Spleen (tissue), 11 donors: ENCODE measurements around the gene LSM2. TPM values are rescaled to one million over a fixed set of nuclear protein-coding genes. Genes with fewer than 3 reads are reported as not detected.
"Not testable (repeated sequence)": the region's sequence is repeated elsewhere in the genome, so short reads cannot be mapped to it uniquely, and the experiment has no call there.

Experiments
- DNase-seq: peaks from one replicate; pipeline ENCODE4 v3.0.0-alpha.2; 2020
- H3K27ac ChIP-seq, 8 donors: fragments of 200-600 bp; sonication (generic) in 7 of 8; 1 replicate in 4 of 8; 2 replicates in 4 of 8; pipeline versions ENCODE4 v1.5.0 to v1.8.0; 2016 to 2021; ENCODE audit warnings: inconsistent platforms in 4 of 8, mild to moderate bottlenecking in 4 of 8, moderate library complexity in 1 of 8
- H3K27me3 ChIP-seq, 7 donors: fragments of 200-600 bp; sonication (generic) in 6 of 7; replicated peaks in 1 of 7; 1 replicate in 4 of 7; 2 replicates in 3 of 7; pipeline versions ENCODE4 v1.5.0 to v1.8.0; 2016 to 2021; ENCODE audit warnings: inconsistent platforms in 3 of 7, mild to moderate bottlenecking in 1 of 7
- H3K36me3 ChIP-seq, 6 donors: fragments of 200-600 bp; sonication (generic) in 5 of 6; 1 replicate in 4 of 6; 2 replicates in 2 of 6; pipeline versions ENCODE4 v1.5.0 to v1.8.0; 2016 to 2021; ENCODE audit warnings: inconsistent platforms in 2 of 6
- H3K4me1 ChIP-seq, 6 donors: fragments of 200-600 bp; sonication (generic) in 5 of 6; 1 replicate in 3 of 6; 2 replicates in 3 of 6; pipeline versions ENCODE4 v1.5.0 to v1.8.0; 2016 to 2021; ENCODE audit warnings: inconsistent platforms in 3 of 6
- H3K4me3 ChIP-seq, 8 donors: fragments of 200-600 bp; sonication (generic) in 7 of 8; 1 replicate in 4 of 8; 2 replicates in 4 of 8; pipeline versions ENCODE4 v1.5.0 to v1.8.0; 2016 to 2021; ENCODE audit warnings: inconsistent platforms in 4 of 8, mild to moderate bottlenecking in 4 of 8, moderate library complexity in 2 of 8
- H3K9me3 ChIP-seq, 8 donors: fragments of 200-600 bp; sonication (generic) in 7 of 8; 1 replicate in 4 of 8; 2 replicates in 4 of 8; pipeline versions ENCODE4 v1.5.0 to v1.8.0; 2016 to 2021; ENCODE audit warnings: inconsistent platforms in 4 of 8
- POLR2A ChIP-seq, 3 donors: fragments of 450-650 bp; IDR thresholded peaks; one replicate each; pipeline ENCODE4 v1.5.1; 2017; ENCODE audit warnings: antibody characterized with exemption in 3 of 3, mild to moderate bottlenecking in 1 of 3
- POLR2AphosphoS5 ChIP-seq, 3 donors: sonication (generic); formaldehyde crosslinking; IDR thresholded peaks; one replicate each; pipeline ENCODE4 v1.5.1; 2017; ENCODE audit warnings: antibody characterized with exemption in 3 of 3
- WGBS, 5 donors: extraction: QIAGEN DNeasy Blood & Tissue Kit in 3 of 5; methylation state at CpG; one replicate each; pipeline versions ENCODE4 v1.1.5 to v1.1.7; 2013 to 2018; 5-methylcytosine and 5-hydroxymethylcytosine counted together
- intact Hi-C: fragments of 100-400 bp; cut with DNase I; formaldehyde crosslinking; loops from one replicate; pipeline ENCODE4 v1.15.0; 2023; ENCODE audit warnings: low total_unique reads
- polyA plus RNA-seq, 3 donors: library from polyadenylated mRNA; stranded (reverse); fragments of 200-250 nt; gene quantifications; one replicate each; pipeline ENCODE4 v1.2.1, GENCODE V29; 2013
- total RNA-seq, 7 donors: library from RNA; depleted of rRNA in 3 of 7; stranded (reverse); fragments of >200 nt in 3 of 7; fragmentation: NEBNext Ultra II Directional in 4 of 7; extraction: Animal tissue kit (Norgen Biotek cat#: 25700) in 4 of 7; gene quantifications; one replicate each; pipeline versions ENCODE4 v1.1.0 to v1.2.1, GENCODE V29; 2016 to 2021
- TF ChIP-seq, protein P1 (sequence below), 11 experiments: fragments of 200-600 bp in 7 of 11; fragments of 450-650 bp in 4 of 11; sonication (generic) in 4 of 11; IDR thresholded peaks in 8 of 11; conservative IDR thresholded peaks in 3 of 11; 1 replicate in 7 of 11; 2 replicates in 4 of 11; pipeline versions ENCODE4 v1.4.0 to v1.8.0; 2016 to 2021; ENCODE audit warnings: antibody characterized with exemption in 11 of 11, inconsistent platforms in 4 of 11, mild to moderate bottlenecking in 1 of 11
- donor health status: healthy with polysubstance abuse.
- donor health status: DM: no; HTN: no; CAD: no; lungs with moderate emphysema.
- donor health status: DM: no; HTN: no; CAD: no.
- donor health status: Bipolar disorder and iron deficiency.
- donor health status: healthy.
- donor health status: DM: no; HTN: no; CAD: no.
- donor health status: DM: yes; HTN: yes; CAD: no.

LSM2 gene
- total and polyA plus RNA-seq, 10 donors = 35.9 to 98.9 (median 51.6) TPM

DNA sequence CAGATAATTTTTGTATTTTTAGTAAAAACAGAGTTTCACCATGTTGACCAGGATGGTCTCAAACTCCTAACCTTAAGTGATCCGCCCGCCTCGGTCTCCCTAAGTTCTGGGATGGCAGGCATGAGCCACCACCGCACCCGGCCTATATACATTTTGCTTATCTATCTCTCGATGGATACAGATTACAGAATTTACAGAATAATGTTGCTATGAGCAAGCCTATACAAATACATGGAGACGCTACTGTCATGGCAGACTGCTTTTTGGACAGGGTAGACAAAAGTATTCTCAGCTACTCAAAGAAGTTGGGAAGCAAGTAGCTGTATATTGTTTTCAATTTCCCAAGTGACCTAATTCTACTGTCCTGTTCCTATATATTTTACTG lies 6.7 kb upstream of the LSM2 start:
- Histone ChIP-seq H3K27me3 (no peaks in the 10 kb centered on the region), H3K27ac (peak overlapping the region in 7 of 8 donors; percentile 94 to 98 (median 96)), H3K9me3 (no peaks in the 10 kb centered on the region), H3K4me3 (peak overlapping the region in 2 of 8 donors; percentile 70 to 87), H3K36me3 (peaks cover 0 to 20% (median 2%) of the 10 kb centered on the region in 6 donors), H3K4me1 (peaks cover 15 to 42% (median 28%) of the 10 kb centered on the region in 6 donors)
- 95 to 99% (median 97%) methylated on average over 7 of the region's 7 CpGs for WGBS, 5 donors
- TF ChIP-seq POLR2AphosphoS5 (IDR thresholded peaks at IDR 0.05) = no peak
- TF ChIP-seq, protein P1, sequence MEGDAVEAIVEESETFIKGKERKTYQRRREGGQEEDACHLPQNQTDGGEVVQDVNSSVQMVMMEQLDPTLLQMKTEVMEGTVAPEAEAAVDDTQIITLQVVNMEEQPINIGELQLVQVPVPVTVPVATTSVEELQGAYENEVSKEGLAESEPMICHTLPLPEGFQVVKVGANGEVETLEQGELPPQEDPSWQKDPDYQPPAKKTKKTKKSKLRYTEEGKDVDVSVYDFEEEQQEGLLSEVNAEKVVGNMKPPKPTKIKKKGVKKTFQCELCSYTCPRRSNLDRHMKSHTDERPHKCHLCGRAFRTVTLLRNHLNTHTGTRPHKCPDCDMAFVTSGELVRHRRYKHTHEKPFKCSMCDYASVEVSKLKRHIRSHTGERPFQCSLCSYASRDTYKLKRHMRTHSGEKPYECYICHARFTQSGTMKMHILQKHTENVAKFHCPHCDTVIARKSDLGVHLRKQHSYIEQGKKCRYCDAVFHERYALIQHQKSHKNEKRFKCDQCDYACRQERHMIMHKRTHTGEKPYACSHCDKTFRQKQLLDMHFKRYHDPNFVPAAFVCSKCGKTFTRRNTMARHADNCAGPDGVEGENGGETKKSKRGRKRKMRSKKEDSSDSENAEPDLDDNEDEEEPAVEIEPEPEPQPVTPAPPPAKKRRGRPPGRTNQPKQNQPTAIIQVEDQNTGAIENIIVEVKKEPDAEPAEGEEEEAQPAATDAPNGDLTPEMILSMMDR (IDR thresholded peaks at IDR 0.05 in 8 of 11, conservative IDR thresholded peaks at IDR 0.05 in 3 of 11) = no peak
- TF ChIP-seq POLR2A (IDR thresholded peaks at IDR 0.05) = no peak
- intact Hi-C loops = no loop called here
- DNase-seq = no peak

DNA sequence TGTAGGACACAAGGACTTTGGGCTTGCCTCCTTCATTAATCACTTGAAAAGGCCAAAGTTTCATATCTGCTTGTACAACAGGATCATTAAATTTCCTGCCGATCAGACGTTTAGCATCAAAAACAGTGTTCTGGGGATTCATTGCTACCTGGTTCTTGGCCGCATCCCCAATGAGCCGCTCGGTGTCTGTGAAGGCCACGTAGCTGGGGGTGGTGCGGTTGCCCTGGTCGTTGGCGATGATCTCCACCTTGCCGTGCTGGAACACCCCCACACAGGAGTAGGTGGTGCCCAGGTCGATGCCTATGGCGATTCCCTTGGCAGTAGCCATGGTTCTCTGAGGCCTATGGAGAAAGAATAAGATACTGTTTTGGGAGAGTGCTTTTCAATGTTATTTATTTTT lies 4.9 kb upstream of the LSM2 start:
- Histone ChIP-seq H3K27me3 (no peaks in the 10 kb centered on the region), H3K36me3 (peaks cover 0 to 20% (median 2%) of the 10 kb centered on the region in 6 donors), H3K4me1 (peaks cover 14 to 42% (median 28%) of the 10 kb centered on the region in 6 donors), H3K27ac (peak overlapping the region in 2 of 8 donors; percentile 96 to 97), H3K9me3 (no peaks in the 10 kb centered on the region), H3K4me3 (no peak overlapping the region)
- TF ChIP-seq POLR2A (IDR thresholded peaks at IDR 0.05) (no peak), POLR2AphosphoS5 (IDR thresholded peaks at IDR 0.05) (no peak)
- TF ChIP-seq, protein P1 (IDR thresholded peaks at IDR 0.05 in 8 of 11, conservative IDR thresholded peaks at IDR 0.05 in 3 of 11) = no peak
- 95 to 98% (median 96%) methylated on average over 11 to 12 of the region's 12 CpGs for WGBS, 5 donors
- DNase-seq = no peak
- intact Hi-C loops = no loop called here

DNA sequence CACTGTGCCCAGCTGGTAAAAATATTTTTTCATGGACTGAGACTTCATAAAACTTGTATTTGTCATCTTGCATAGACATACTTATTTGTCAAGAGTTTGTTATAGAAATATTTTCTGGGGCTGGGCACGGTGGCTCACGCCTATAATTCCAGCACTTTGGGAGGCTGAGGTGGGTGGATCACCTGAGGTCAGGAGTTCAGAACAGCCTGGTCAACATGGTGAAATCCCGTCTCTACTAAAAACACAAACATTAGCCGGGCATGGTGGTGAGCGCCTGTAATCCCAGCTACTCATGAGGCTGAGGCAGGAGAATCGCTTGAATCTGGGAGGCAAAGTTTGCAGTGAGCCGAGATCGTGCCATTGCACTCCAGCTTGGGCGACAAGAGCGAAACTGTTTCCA lies 1.8 kb upstream of the LSM2 start:
- H3K4me3 ChIP-seq, intact Hi-C loops, H3K27me3 ChIP-seq, H3K9me3 ChIP-seq, H3K27ac ChIP-seq: not testable (repeated sequence)
- H3K4me1 ChIP-seq = peaks cover 16 to 59% (median 41%) of the 10 kb centered on the region in 6 donors
- peak; percentile 21 for DNase-seq
- peaks cover 0 to 26% (median 2%) of the 10 kb centered on the region in 6 donors for H3K36me3 ChIP-seq
- WGBS, 5 donors = 95 to 98% (median 97%) methylated on average over 10 of the region's 10 CpGs

DNA sequence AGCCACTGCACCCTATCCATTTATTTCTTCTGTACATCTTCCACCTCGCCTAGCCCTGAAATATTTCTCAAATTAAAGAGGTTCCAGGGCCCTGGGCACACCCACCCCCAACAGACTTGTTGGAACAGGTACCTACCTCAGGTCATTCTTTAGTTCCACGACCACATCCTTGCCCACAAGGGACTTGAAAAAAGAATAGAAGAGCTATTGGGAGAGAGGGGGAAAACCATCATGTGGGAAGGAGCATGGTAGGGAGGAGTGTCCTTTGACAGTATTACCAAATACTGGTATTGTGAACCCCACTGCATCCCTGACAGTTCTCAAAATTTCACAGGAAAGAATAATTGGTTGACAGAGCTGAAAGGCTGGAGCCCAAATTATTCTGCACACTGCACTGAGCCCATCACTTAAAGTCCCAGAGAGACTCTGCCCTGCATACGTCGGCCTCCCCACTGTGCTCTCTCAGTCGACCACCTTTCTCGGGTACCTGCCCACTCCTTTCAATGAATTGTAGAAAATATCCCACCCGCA lies 762 bp downstream of the LSM2 start:
- Histone ChIP-seq H3K4me1 (peaks cover 11 to 51% (median 30%) of the 10 kb centered on the region in 6 donors), H3K9me3 (no peaks in the 10 kb centered on the region), H3K27me3 (no peaks in the 10 kb centered on the region), H3K27ac (peak overlapping the region; percentile 83 to 98 (median 96)), H3K36me3 (peaks cover 0 to 47% (median 15%) of the 10 kb centered on the region in 6 donors), H3K4me3 (peak overlapping the region; percentile 45 to 78 (median 52))
- TF ChIP-seq, protein P1 (IDR thresholded peaks at IDR 0.05 in 8 of 11, conservative IDR thresholded peaks at IDR 0.05 in 3 of 11) = no peak
- no peak for TF ChIP-seq POLR2A (IDR thresholded peaks at IDR 0.05)
- TF ChIP-seq POLR2AphosphoS5 (IDR thresholded peaks at IDR 0.05) = no peak
- 13 to 16% (median 15%) methylated on average over 7 of the region's 7 CpGs for WGBS, 5 donors
- DNase-seq = peak; percentile 74
- intact Hi-C loops = no loop called here

DNA sequence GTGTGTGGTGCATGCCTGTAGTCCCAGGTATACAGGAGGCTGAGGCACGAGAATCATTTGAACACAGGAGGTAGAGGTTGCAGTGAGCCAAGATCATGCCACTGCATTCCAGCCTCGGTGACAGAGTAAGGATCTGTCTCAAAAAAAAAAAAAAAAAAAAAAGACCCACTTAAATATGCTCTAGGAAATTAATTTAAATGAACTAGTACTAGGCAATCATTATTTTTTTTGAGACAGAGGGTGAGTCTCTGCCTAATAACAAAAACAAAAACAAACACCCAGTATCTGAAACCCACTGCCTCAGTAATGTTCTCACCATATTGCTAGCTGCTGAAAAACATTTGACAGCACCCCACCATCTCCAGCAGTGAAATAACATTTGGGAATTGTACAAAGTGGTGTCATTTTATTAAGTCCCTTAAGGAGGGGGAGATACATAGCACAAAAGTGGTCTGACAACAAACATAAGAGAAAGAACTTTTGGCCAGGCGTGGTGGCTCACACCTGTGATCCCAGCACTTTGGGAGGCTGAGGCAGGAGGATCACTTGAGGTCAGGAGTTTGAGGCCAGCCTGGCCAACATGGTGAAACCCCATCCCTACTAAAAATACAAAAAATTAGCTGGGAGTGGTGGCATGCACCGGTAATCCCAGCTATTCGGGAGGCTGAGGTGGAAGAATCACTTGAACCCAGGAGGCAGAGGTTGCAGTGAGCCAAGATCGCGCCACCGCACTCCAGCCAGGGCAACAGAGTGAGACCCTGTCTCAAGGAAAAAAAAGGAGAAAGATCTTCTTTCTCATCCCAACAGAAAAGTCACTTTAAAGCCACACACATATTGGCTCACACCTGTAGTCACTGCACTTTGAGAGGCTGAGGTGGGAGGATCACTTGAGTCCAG lies 5.5 kb downstream of the LSM2 start:
- Histone ChIP-seq H3K4me1 (peaks cover 17 to 65% (median 39%) of the 10 kb centered on the region in 6 donors), H3K36me3 (peaks cover 0 to 36% (median 14%) of the 10 kb centered on the region in 6 donors)
- WGBS, 5 donors = 93 to 99% (median 95%) methylated on average over 8 of the region's 8 CpGs
- H3K4me3 ChIP-seq, intact Hi-C loops, H3K27ac ChIP-seq, H3K9me3 ChIP-seq, H3K27me3 ChIP-seq: not testable (repeated sequence)
- DNase-seq = peak; percentile 25
